Measurements from ENCODE around the gene SCPEP1. TPM values are rescaled to one million over a fixed set of nuclear protein-coding genes. Genes with fewer than 3 reads are reported as not detected.
A peak's percentile ranks its signal among the peaks of the same experiment; 100 is the strongest.

The SCPEP1 gene
- total RNA-seq = 10 to 100 TPM; 37.7 to 58.0 (median 48.2) TPM

- Histone ChIP-seq H3K4me3 (peak within 1 kb of the TSS; percentile 57 to 59), H3K4me1 (no peaks in the 10 kb centered on the region), H3K36me3 (no peaks in the 10 kb centered on the region), H3K27ac (peak within 1 kb of the TSS; percentile 56 to 74), H3K9me3 (no peaks in the 10 kb centered on the region), H3K27me3 (no peaks in the 10 kb centered on the region)
- peak; percentile 79 to 82 for DNase-seq
- TF ChIP-seq CTCF (IDR thresholded peaks at IDR 0.05) = no peak
- TF ChIP-seq POLR2A (IDR thresholded peaks at IDR 0.05) = peak; percentile 48 to 75
- intact Hi-C loops (cut with DNase I; ENCODE audit: low total_unique reads) = no loop called here
These were observed at the start of gene SCPEP1 for GRCh38 chr17:56977673-56978395. Gene SCPEP1 (plus strand): TSS chr17:56978131. CDS start chr17:56978160, 29 bp downstream.

- Histone ChIP-seq H3K27ac (no peak overlapping the region), H3K27me3 (no peaks in the 10 kb centered on the region), H3K9me3 (no peaks in the 10 kb centered on the region), H3K36me3 (no peaks in the 10 kb centered on the region), H3K4me3 (no peak overlapping the region), H3K4me1 (no peaks in the 10 kb centered on the region)
- no peak for DNase-seq
- TF ChIP-seq CTCF (IDR thresholded peaks at IDR 0.05) (no peak), POLR2A (IDR thresholded peaks at IDR 0.05) (no peak)
- intact Hi-C loops (cut with DNase I; ENCODE audit: low total_unique reads) = no loop called here
These were observed 49.3 kb upstream of the SCPEP1 start for GRCh38 chr17:56928586-56928985.

GRCh38 chr17:56929362-56929969 is 48.5 kb upstream of the SCPEP1 start:
- Histone ChIP-seq H3K36me3 (no peaks in the 10 kb centered on the region), H3K27me3 (no peaks in the 10 kb centered on the region), H3K9me3 (no peaks in the 10 kb centered on the region), H3K4me3 (no peak overlapping the region), H3K27ac (no peak overlapping the region), H3K4me1 (no peaks in the 10 kb centered on the region)
- TF ChIP-seq POLR2A (IDR thresholded peaks at IDR 0.05) (no peak), CTCF (IDR thresholded peaks at IDR 0.05) (no peak)
- no peak for DNase-seq
- intact Hi-C loops (cut with DNase I; ENCODE audit: low total_unique reads) = no loop called here

GRCh38 chr17:56930739-56931337 is 47.1 kb upstream of the SCPEP1 start:
- H3K4me1 ChIP-seq = no peaks in the 10 kb centered on the region
- H3K4me3 ChIP-seq = no peak overlapping the region
- intact Hi-C loops (cut with DNase I; ENCODE audit: low total_unique reads) = no loop called here
- no peak for DNase-seq
- H3K27ac ChIP-seq = no peak overlapping the region
- H3K36me3 ChIP-seq = no peaks in the 10 kb centered on the region
- no peaks in the 10 kb centered on the region for H3K27me3 ChIP-seq
- no peaks in the 10 kb centered on the region for H3K9me3 ChIP-seq
- TF ChIP-seq POLR2A (IDR thresholded peaks at IDR 0.05) = no peak
- TF ChIP-seq CTCF (IDR thresholded peaks at IDR 0.05) = no peak

- no peak for TF ChIP-seq POLR2A (IDR thresholded peaks at IDR 0.05)
- no peak for TF ChIP-seq CTCF (IDR thresholded peaks at IDR 0.05)
- no peaks in the 10 kb centered on the region for H3K27me3 ChIP-seq
- H3K36me3 ChIP-seq = no peaks in the 10 kb centered on the region
- no peaks in the 10 kb centered on the region for H3K4me1 ChIP-seq
- intact Hi-C loops (cut with DNase I; ENCODE audit: low total_unique reads) = no loop called here
- DNase-seq = no peak
- H3K4me3 ChIP-seq = no peak overlapping the region
- H3K9me3 ChIP-seq = no peaks in the 10 kb centered on the region
- no peak overlapping the region for H3K27ac ChIP-seq
These were observed 44.7 kb upstream of the SCPEP1 start for GRCh38 chr17:56933151-56933745.
